Measurements from ENCODE around the gene NKAIN2. TPM values are rescaled to one million over a fixed set of nuclear protein-coding genes. Genes with fewer than 3 reads are reported as not detected.

NKAIN2 gene
- polyA plus RNA-seq, 1 of the 3 experiments (the other 2 are of a cell fraction), result not detected

- H2AFZ ChIP-seq (ENCODE audit: low read depth), result no peak overlapping the region
- no peaks in the 10 kb centered on the region for H3K36me3 ChIP-seq (replicated peaks in 1 of 2; ENCODE audit: control insufficient read depth in 1 of 2, insufficient read depth in 2 of 2, low read length in 1 of 2)
- DNase-seq, result no peak
- H3K27me3 ChIP-seq (ENCODE audit: insufficient read depth), result no peaks in the 10 kb centered on the region
- H3F3A ChIP-seq (replicated peaks; ENCODE audit: insufficient read depth), result no peaks in the 10 kb centered on the region
- H3K4me3 ChIP-seq (ENCODE audit: low read depth in 2 of 2, low read length in 1 of 2), result no peak overlapping the region
- CTCF ChIA-PET, result no interaction called here
- H3K4me1 ChIP-seq (ENCODE audit: control insufficient read depth in 1 of 2, insufficient read depth in 2 of 2, low read depth in 1 of 2, low read length in 1 of 2), result no peaks in the 10 kb centered on the region
- TF ChIP-seq RAD21 (IDR thresholded peaks at IDR 0.05; ENCODE audit: low read length), result no peak
- no peak overlapping the region for H3K9ac ChIP-seq
- H3K4me2 ChIP-seq, result no peak overlapping the region
- no peaks in the 10 kb centered on the region for H3K79me2 ChIP-seq (ENCODE audit: insufficient read depth)
- no peaks in the 10 kb centered on the region for H3K9me2 ChIP-seq
- no peaks in the 10 kb centered on the region for H4K20me1 ChIP-seq (ENCODE audit: insufficient read depth)
- no peak overlapping the region for H3K27ac ChIP-seq (ENCODE audit: low read depth in 2 of 2, low read length in 1 of 2)
- no peaks in the 10 kb centered on the region for H3K9me3 ChIP-seq
- POLR2A ChIA-PET, result no interaction called here
These were observed 169.1 kb downstream of the NKAIN2 start for GRCh38 chr6:123972600-123973294.

GRCh38 chr6:123980311-123980710 is 176.6 kb downstream of the NKAIN2 start:
- ChIA-PET CTCF (no interaction called here), POLR2A (no interaction called here)
- Histone ChIP-seq H3K27ac (ENCODE audit: low read depth in 2 of 2, low read length in 1 of 2) (no peak overlapping the region), H3K27me3 (ENCODE audit: insufficient read depth) (no peaks in the 10 kb centered on the region), H2AFZ (ENCODE audit: low read depth) (no peak overlapping the region), H3K4me2 (no peak overlapping the region), H4K20me1 (ENCODE audit: insufficient read depth) (no peaks in the 10 kb centered on the region), H3F3A (replicated peaks; ENCODE audit: insufficient read depth) (no peaks in the 10 kb centered on the region), H3K36me3 (replicated peaks in 1 of 2; ENCODE audit: control insufficient read depth in 1 of 2, insufficient read depth in 2 of 2, low read length in 1 of 2) (no peaks in the 10 kb centered on the region), H3K4me1 (ENCODE audit: control insufficient read depth in 1 of 2, insufficient read depth in 2 of 2, low read depth in 1 of 2, low read length in 1 of 2) (no peaks in the 10 kb centered on the region), H3K4me3 (ENCODE audit: low read depth in 2 of 2, low read length in 1 of 2) (no peak overlapping the region), H3K79me2 (ENCODE audit: insufficient read depth) (no peaks in the 10 kb centered on the region), H3K9ac (no peak overlapping the region), H3K9me2 (no peaks in the 10 kb centered on the region), H3K9me3 (no peaks in the 10 kb centered on the region)
- TF ChIP-seq IRF3 (IDR thresholded peaks at IDR 0.05; ENCODE audit: low read depth, low read length), result no peak
- TF ChIP-seq EZH2phosphoT487 (IDR thresholded peaks at IDR 0.05; ENCODE audit: borderline replicate concordance, low read depth), result no peak
- TF ChIP-seq EP300 (IDR thresholded peaks at IDR 0.05; ENCODE audit: borderline replicate concordance in 1 of 2, low read depth in 1 of 2, low read length in 1 of 2), result no peak
- TF ChIP-seq GATA2 (CRISPR knock-in tag; IDR thresholded peaks at IDR 0.05), result no peak
- TF ChIP-seq NRF1 (IDR thresholded peaks at IDR 0.05; ENCODE audit: low read depth, low read length), result no peak
- TF ChIP-seq SMC3 (IDR thresholded peaks at IDR 0.05; ENCODE audit: low read depth, low read length), result no peak
- no peak for TF ChIP-seq POLR2AphosphoS5 (IDR thresholded peaks at IDR 0.05; ENCODE audit: low read depth, low read length)
- no peak for TF ChIP-seq ZBTB33 (IDR thresholded peaks at IDR 0.05; ENCODE audit: borderline replicate concordance, low read depth)
- TF ChIP-seq FOXJ3 (CRISPR knock-in tag; IDR thresholded peaks at IDR 0.05), result no peak
- TF ChIP-seq USF2 (IDR thresholded peaks at IDR 0.05; ENCODE audit: borderline replicate concordance, low read depth, low read length), result no peak
- no peak for TF ChIP-seq CHD2 (IDR thresholded peaks at IDR 0.05; ENCODE audit: low read length, partially characterized antibody)
- no peak for TF ChIP-seq USF1 (IDR thresholded peaks at IDR 0.05; ENCODE audit: borderline replicate concordance, low read depth)
- no peak for TF ChIP-seq TCF12 (IDR thresholded peaks at IDR 0.05)
- TF ChIP-seq PBX3 (IDR thresholded peaks at IDR 0.05), result no peak
- TF ChIP-seq ELF1 (IDR thresholded peaks at IDR 0.05), result no peak
- no peak for TF ChIP-seq YY1 (IDR thresholded peaks at IDR 0.05; ENCODE audit: low read depth)
- no peak for TF ChIP-seq RAD21 (IDR thresholded peaks at IDR 0.05; ENCODE audit: low read length)
- no peak for TF ChIP-seq FOSL2 (IDR thresholded peaks at IDR 0.05; ENCODE audit: borderline replicate concordance, low read depth)
- no peak for TF ChIP-seq MXI1 (IDR thresholded peaks at IDR 0.05; ENCODE audit: low read depth, low read length)
- no peak for TF ChIP-seq CTCF (IDR thresholded peaks at IDR 0.05)
- 0% methylated on average over 2 of the region's 2 CpGs for WGBS (ENCODE audit: low lambda C conversion rate)
- DNase-seq, result no peak

Measured in SK-N-SH (cell line).